ENCODE measurements around the gene IVD. TPM values are rescaled to one million over a fixed set of nuclear protein-coding genes. Genes with fewer than 3 reads are reported as not detected.

Gene IVD
- total RNA-seq (2022; extraction: Qiagen RNA extraction): 9.3 to 13.5 TPM (median 12.0 TPM) in 5 replicates

DNA sequence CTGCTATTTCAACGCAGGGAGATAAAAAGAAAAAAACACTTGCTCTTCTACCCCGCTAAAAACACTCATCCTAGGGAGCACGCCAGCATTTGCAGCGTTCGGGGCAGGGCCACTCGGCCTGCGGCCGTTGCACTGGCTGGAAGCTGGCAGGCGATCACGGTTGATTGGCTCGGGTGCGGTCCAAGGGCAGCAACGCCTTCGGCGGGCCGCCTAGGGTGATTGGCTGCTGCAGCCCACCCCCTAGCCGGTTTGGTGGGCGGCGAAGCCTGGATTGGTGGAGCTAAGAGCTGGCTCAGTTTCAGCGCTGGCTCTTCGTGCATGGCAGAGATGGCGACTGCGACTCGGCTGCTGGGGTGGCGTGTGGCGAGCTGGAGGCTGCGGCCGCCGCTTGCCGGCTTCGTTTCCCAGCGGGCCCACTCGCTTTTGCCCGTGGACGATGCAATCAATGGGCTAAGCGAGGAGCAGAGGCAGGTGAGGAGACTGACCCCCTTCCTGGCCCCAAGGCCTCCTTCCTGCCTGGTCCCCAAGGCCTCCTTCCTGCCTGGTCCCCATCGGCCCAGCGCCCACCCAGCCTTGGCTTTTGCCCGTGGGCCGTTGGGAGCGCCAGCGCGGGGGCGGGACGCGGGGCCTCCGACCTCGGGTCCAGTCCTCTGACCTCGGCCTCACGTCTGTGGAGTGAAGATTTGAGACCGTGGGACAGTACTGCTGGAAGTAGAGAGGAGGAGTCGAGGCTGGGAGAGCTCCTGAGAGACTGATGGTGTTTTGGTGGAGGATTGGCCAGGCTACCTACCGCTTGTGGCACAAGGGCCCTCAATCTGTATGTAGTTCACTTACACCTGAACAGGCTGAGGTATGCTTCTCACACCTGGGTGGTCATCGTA, at the start of gene IVD:
TSS of gene IVD (plus strand) at position 295 of the 881 bp plus-strand sequence. CDS start at position 328, 33 bp downstream.

DNA sequence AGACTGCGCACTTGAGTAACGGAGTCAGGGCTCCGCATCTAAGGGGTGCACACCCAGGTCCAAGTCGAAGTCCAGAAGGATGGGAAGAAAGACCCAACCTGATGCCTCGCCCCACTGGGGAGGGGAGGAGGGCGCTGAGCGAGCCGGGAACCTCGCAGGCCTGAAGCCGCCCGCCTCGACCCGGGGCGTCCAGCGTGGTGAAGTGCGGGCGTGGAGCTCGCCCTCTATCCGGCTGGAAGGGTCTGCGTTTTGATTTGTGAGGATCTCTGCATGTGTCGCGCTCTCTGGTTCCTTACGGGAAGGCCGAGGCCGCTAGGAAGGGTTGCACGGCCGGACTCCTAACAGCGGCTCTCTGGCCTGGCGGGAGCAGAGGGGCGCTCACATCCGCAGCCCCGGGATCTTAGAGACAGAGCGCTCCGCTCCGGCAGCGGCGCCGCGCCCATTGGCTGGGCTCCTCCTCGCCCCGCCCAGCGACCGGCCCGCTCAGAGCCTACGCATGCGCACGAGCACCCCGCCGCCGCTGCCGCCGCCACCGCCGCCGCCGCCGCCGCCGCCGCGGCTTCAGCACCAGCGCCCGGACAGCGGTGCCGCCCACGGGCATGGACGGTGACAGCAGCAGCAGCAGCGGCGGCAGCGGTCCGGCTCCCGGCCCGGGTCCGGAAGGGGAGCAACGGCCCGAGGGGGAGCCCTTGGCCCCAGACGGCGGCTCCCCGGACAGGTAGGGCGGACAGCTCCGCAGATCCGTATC, 47.7 kb upstream of the IVD start, which contains the start of gene DISP2:
TSS of gene DISP2 (plus strand) at position 497 of the 748 bp plus-strand sequence. CDS start at position 600, 103 bp downstream.

DNA sequence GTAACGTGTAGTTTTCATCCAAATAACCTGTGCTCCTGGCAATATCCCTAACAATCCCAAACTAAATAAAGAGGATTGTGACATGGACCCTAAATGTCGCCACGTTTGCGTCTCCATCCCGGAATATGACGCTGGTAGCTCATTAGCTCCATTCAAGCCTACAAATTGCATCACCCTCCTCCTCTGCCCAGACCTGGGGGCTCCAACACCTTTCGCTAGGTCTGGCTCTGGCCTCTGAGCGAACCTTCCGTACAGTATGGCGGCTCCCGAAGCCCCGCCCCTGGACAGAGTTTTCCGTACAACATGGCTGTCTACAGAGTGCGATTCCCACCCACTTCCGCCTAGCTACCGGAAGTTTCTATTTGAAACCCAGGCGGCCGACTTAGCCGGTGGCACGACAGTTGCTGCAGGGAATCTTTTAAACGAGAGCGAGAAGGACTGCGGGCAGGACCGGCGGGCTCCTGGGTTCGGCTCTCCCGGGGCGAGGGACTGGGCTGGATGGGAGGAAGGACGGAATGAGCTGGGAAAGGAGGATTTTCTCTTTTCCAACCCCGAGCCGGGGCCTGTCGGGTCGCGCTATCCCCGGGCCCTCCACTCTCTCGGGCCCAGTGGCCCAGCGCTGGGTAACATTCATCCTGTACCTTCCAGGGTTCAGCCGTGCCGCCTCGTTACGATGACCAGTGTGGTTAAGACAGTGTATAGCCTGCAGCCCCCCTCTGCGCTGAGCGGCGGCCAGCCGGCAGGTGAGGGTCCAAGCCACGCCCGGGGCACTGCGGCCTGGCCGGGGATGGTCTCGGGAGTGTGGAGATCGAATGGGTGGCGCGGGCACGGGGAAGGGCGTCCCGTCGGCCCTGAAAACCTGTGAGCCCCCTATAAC, 22.8 kb upstream of the IVD start, which contains the start of gene KNSTRN:
TSS of gene KNSTRN (plus strand) at position 142 of the 877 bp plus-strand sequence. CDS start at position 257, 115 bp downstream.

DNA sequence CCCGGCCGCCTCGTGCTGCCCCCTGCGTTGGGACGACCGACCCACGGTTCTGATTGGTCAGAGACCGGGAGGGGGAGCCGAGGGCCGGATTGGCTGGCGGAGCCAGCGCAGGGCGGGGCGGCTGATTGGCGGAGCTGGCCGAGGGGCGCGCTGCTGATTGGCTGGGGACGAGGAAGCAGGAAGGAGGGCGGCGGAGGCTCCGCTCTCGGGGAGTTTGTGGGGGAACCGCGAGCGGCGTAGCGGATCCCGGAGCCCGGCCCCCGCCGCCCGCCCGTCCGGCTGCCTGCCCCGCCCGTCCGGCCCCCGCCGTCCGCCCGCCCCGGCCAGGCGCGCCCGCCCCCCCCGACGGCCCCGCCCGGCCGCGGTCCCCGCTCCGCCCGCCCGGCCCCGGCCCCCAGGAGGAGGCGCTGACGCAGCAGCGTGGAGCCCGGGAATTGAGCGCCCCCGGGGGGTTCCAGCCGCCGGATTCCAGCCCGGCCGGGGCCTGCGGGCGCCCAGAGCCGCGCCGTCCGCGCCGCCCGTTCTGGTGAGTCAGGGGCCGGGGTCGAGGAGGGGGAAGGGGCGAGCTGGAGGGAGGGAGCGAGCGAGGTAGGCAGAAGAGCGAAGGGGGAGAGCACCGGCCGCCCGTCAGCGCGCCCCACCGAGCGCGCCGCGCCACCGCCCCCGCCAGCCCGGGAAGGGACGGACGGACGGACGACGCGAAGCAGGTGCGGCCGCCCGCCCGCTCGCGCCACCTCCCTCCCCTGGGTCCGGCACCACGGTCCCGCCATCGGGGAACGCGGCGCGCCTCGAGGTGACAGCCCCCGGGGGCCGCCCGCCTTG, 35.4 kb downstream of the IVD start, which contains the start of gene BAHD1:
TSS of gene BAHD1 (plus strand) at position 211 of the 822 bp plus-strand sequence. CDS start 17,512 bp downstream, outside the sequence.

DNA sequence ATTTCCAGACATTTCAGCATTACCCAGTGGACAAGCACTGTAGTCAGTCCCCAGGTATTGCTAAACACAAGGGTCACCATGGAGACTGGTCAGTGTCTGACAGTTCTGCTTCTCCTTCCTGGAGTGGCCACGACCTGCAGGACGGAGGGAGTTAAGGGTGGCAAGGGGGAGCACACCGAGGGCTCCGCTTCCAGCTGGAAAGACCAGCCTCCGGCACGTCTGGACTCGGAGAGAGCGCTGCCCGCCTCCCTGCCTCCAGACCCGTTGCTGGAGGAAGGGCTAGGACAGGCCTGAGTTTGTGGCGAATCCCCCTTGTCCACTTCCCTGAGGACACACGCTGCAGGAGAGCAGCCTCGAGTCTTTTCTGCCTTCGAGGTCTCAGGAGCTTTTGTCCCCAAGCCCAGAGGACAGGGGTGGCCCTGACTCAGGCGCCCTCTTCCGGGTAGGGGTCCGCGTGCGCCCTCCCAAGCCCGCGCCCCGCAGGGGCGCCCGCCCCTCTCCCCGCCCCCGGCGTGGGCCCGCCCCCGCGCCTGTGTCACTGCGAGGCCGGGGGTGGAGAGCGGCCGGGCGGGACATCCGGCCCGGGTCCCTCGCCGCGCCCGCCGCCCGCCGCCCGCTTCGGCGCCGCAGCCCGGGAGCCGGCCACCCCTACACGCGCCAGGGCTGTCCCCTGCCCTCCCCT, 65.0 kb downstream of the IVD start, which contains the start of gene CHST14:
TSS of gene CHST14 (plus strand) at position 562 of the 682 bp plus-strand sequence. CDS start 230 bp downstream, outside the sequence.

Other genes with a start within 250 kb of the IVD start
- 25.6 to 30.3 TPM (median 28.8 TPM) in 5 replicates for gene BUB1B, start 244.7 kb upstream of the IVD start, total RNA-seq (2022; extraction: Qiagen RNA extraction)
- gene PAK6, start 166.7 kb upstream of the IVD start, total RNA-seq (2022; extraction: Qiagen RNA extraction): 0.29 to 0.68 TPM (median 0.34 TPM) in 5 replicates
- gene ANKRD63, start 122.7 kb upstream of the IVD start, total RNA-seq (2022; extraction: Qiagen RNA extraction): 0.20 to 0.49 TPM (median 0.26 TPM) in 5 replicates
- 0.50 to 1.0 TPM (median 0.90 TPM) in 5 replicates for gene PLCB2, start 97.9 kb upstream of the IVD start, total RNA-seq (2022; extraction: Qiagen RNA extraction)
- gene INAFM2, start 82.1 kb upstream of the IVD start, total RNA-seq (2022; extraction: Qiagen RNA extraction): 6.2 to 8.2 TPM (median 7.0 TPM) in 5 replicates
- gene CCDC9B, start 64.9 kb upstream of the IVD start, total RNA-seq (2022; extraction: Qiagen RNA extraction): 13.0 to 26.8 TPM (median 19.2 TPM) in 5 replicates
- not detected in 5 replicates for gene PHGR1, start 54.8 kb upstream of the IVD start, total RNA-seq (2022; extraction: Qiagen RNA extraction)
- gene DISP2, start 47.6 kb upstream of the IVD start, total RNA-seq (2022; extraction: Qiagen RNA extraction): 1.1 to 1.9 TPM (median 1.5 TPM) in 5 replicates
- gene KNSTRN, start 23.1 kb upstream of the IVD start, total RNA-seq (2022; extraction: Qiagen RNA extraction): 44.0 to 51.2 TPM (median 47.6 TPM) in 5 replicates
- gene BAHD1, start 35.2 kb downstream of the IVD start, total RNA-seq (2022; extraction: Qiagen RNA extraction): 9.4 to 11.6 TPM (median 11.2 TPM) in 5 replicates
- gene CHST14, start 65.2 kb downstream of the IVD start, total RNA-seq (2022; extraction: Qiagen RNA extraction): 14.0 to 20.1 TPM (median 17.6 TPM) in 5 replicates
- 10.9 to 20.7 TPM (median 11.0 TPM) in 5 replicates for gene CCDC32, start 159.2 kb downstream of the IVD start, total RNA-seq (2022; extraction: Qiagen RNA extraction)
- 13.0 to 15.6 TPM (median 15.3 TPM) in 5 replicates for gene RPUSD2, start 163.5 kb downstream of the IVD start, total RNA-seq (2022; extraction: Qiagen RNA extraction)
- gene KNL1, start 188.5 kb downstream of the IVD start, total RNA-seq (2022; extraction: Qiagen RNA extraction): 5.3 to 8.7 TPM (median 8.0 TPM) in 5 replicates